GM23338 (cell line): Measurements from ENCODE around the gene GDAP1L1.

Source experiments
- CREB1 ChIP-seq: fragments of 250-450 bp; sonication (Bioruptor Pico); IDR thresholded peaks from 2 replicates; pipeline ENCODE4 v1.5.0; 2020; ENCODE audit warnings: low read depth, mild to moderate bottlenecking, moderate library complexity
- CTCF ChIP-seq, 2 experiments: fragments of 200-600 bp in 1 of 2; sonication (generic) in 1 of 2; conservative IDR thresholded peaks; 2 replicates each; pipeline versions ENCODE4 v1.5.1 to v1.6.1; 2016 to 2017; ENCODE audit warnings: antibody characterized with exemption in 2 of 2, low read depth in 2 of 2, mild to moderate bottlenecking in 2 of 2, moderate library complexity in 1 of 2
- EZH2 ChIP-seq: fragments of 200-600 bp; sonication (generic); IDR thresholded peaks from one replicate; pipeline ENCODE4 v1.8.0; 2017; ENCODE audit warnings: antibody characterized with exemption, mild to moderate bottlenecking, low read depth; ENCODE audit not compliant: unreplicated experiment
- EZH2phosphoT487 ChIP-seq: fragments of 200-600 bp; sonication (generic); IDR thresholded peaks from one replicate; pipeline ENCODE4 v1.8.1; 2018; ENCODE audit warnings: antibody characterized with exemption; ENCODE audit not compliant: unreplicated experiment
- JUNB ChIP-seq: IDR thresholded peaks from one replicate; pipeline ENCODE4 v1.6.1; 2016; ENCODE audit warnings: antibody characterized with exemption; ENCODE audit not compliant: unreplicated experiment
- NANOG ChIP-seq: IDR thresholded peaks from 2 replicates; pipeline ENCODE4 v1.6.1; 2016; ENCODE audit warnings: antibody characterized with exemption, borderline replicate concordance
- POLR2AphosphoS5 ChIP-seq: IDR thresholded peaks from 2 replicates; pipeline ENCODE4 v1.6.1; 2016; ENCODE audit warnings: antibody characterized with exemption, low read depth
- STAT1 ChIP-seq: IDR thresholded peaks from one replicate; pipeline ENCODE4 v1.6.1; 2016; ENCODE audit warnings: antibody characterized with exemption; ENCODE audit not compliant: unreplicated experiment
- ZNF114 ChIP-seq: fragments of 250-450 bp; sonication (Bioruptor Pico); IDR thresholded peaks from 2 replicates; pipeline ENCODE4 v1.5.0; 2020; ENCODE audit warnings: mild to moderate bottlenecking, moderate library complexity
- ZNF331 ChIP-seq: fragments of 250-450 bp; sonication (Bioruptor Pico); IDR thresholded peaks from 2 replicates; pipeline ENCODE4 v1.5.0; 2020; ENCODE audit warnings: low read depth, mild to moderate bottlenecking, moderate library complexity
- ZNF462 ChIP-seq: fragments of 250-450 bp; sonication (Bioruptor Pico); IDR thresholded peaks from 2 replicates; pipeline ENCODE4 v1.5.0; 2020; ENCODE audit warnings: mild to moderate bottlenecking, moderate library complexity
- TF ChIP-seq, protein P1 (sequence below): IDR thresholded peaks from one replicate; pipeline ENCODE4 v1.6.1; 2018; ENCODE audit warnings: antibody characterized with exemption; ENCODE audit not compliant: unreplicated experiment
- TF ChIP-seq, protein P2 (sequence below): IDR thresholded peaks from 2 replicates; pipeline ENCODE4 v1.6.1; 2016; ENCODE audit warnings: antibody characterized with exemption

DNA sequence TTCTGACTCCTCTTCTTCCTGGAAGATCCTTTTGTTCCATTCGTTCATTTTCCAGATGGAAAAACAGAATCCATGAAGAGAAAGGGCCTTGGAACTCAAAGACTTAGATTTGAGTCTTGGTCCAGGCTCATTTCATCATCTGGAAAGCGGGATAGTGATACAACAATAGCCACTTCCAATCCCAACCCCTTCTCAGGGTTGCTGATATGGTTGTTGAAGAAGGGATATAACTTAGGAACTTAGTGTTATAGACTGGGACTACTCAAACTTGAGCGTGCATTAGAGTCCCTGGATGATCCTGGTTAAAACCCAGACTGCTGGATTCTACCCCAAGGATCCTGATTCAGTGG is 1.3 kb downstream of the GDAP1L1 start:
- TF ChIP-seq CTCF (conservative IDR thresholded peaks at IDR 0.05; ENCODE audit: low read depth in 2 of 2) (no peak), EZH2phosphoT487 (no peak), EZH2 (no peak), ZNF331 (no peak), JUNB (no peak), POLR2AphosphoS5 (no peak), NANOG (no peak), CREB1 (no peak), ZNF114 (CRISPR knock-in tag) (no peak), ZNF462 (CRISPR knock-in tag) (no peak), STAT1 (no peak)
- TF ChIP-seq, protein P1, sequence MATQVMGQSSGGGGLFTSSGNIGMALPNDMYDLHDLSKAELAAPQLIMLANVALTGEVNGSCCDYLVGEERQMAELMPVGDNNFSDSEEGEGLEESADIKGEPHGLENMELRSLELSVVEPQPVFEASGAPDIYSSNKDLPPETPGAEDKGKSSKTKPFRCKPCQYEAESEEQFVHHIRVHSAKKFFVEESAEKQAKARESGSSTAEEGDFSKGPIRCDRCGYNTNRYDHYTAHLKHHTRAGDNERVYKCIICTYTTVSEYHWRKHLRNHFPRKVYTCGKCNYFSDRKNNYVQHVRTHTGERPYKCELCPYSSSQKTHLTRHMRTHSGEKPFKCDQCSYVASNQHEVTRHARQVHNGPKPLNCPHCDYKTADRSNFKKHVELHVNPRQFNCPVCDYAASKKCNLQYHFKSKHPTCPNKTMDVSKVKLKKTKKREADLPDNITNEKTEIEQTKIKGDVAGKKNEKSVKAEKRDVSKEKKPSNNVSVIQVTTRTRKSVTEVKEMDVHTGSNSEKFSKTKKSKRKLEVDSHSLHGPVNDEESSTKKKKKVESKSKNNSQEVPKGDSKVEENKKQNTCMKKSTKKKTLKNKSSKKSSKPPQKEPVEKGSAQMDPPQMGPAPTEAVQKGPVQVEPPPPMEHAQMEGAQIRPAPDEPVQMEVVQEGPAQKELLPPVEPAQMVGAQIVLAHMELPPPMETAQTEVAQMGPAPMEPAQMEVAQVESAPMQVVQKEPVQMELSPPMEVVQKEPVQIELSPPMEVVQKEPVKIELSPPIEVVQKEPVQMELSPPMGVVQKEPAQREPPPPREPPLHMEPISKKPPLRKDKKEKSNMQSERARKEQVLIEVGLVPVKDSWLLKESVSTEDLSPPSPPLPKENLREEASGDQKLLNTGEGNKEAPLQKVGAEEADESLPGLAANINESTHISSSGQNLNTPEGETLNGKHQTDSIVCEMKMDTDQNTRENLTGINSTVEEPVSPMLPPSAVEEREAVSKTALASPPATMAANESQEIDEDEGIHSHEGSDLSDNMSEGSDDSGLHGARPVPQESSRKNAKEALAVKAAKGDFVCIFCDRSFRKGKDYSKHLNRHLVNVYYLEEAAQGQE, result no peak
- TF ChIP-seq, protein P2, sequence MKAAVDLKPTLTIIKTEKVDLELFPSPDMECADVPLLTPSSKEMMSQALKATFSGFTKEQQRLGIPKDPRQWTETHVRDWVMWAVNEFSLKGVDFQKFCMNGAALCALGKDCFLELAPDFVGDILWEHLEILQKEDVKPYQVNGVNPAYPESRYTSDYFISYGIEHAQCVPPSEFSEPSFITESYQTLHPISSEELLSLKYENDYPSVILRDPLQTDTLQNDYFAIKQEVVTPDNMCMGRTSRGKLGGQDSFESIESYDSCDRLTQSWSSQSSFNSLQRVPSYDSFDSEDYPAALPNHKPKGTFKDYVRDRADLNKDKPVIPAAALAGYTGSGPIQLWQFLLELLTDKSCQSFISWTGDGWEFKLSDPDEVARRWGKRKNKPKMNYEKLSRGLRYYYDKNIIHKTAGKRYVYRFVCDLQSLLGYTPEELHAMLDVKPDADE, result no peak
